Measurements from ENCODE around the gene ZNF334.

Gene ZNF334

GRCh38 chr20:46484954-46485353 is 28.4 kb downstream of the ZNF334 start:
- no peak for DNase-seq

- no peak for DNase-seq
Measured at GRCh38 chr20:46483879-46484278, 29.5 kb downstream of the ZNF334 start.

DNA sequence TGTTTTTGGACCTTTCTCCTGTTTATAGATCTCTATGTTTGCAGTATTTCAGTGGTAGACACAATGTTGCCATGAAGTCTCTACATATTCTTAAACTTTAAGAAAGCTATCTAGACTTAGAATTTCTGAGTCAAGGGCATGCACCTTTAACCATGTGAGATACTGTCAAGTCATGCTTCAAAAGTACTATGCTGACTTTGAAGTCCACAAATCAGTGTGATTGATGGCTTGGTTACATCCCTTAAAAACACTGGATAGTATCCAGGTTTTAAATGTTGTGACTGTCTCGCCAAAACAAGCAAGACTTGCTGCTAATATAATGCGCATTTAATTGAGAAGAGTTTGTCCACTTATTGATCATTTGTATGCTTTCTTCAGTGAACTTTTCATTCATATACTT is 30.5 kb downstream of the ZNF334 start:
- no peak for DNase-seq

- no peak for DNase-seq
Measured at GRCh38 chr20:46477640-46478039, 35.7 kb downstream of the ZNF334 start.

DNA sequence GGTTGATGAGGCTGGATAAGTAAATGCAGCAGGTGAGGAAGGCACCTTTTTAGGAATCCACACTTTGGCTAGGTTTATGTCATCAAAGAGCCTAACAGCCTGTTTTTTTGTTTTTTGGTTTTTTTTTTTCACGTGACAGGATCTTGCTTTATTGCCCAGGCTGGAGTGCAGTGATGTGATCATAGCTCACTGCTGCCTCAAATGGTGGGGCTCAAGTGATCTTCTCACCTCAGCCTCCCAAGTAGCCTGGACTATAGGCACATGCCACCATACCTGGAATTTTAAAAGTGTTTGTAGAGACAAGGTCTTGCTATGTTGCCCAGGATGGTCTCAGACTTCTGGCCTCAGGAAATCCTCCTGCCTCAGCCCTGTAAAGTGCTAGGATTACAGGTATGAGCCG is 36.1 kb downstream of the ZNF334 start:
- no peak for DNase-seq

DNA sequence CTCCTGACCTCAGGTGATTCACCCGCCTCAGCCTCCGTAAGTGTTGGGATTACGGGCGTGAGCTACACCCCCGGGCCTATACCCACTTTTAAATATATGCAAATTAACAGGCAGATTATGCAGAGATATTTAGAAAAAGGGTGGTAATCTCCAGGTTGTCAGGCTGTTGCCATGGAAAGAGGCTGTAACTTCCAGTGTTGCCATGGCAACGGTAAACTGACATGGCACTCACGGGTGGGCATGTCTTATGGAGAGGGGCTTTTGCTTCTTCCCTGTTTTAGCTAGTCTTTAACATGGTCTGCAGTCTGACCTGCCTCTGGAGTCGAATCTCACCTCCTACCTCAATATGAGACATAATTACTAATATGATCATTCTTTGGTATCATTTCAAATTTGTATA is 44.9 kb downstream of the ZNF334 start:
- DNase-seq: no peak

GRCh38 chr20:46464451-46464850 is 48.9 kb downstream of the ZNF334 start:
- no peak for DNase-seq

DNA sequence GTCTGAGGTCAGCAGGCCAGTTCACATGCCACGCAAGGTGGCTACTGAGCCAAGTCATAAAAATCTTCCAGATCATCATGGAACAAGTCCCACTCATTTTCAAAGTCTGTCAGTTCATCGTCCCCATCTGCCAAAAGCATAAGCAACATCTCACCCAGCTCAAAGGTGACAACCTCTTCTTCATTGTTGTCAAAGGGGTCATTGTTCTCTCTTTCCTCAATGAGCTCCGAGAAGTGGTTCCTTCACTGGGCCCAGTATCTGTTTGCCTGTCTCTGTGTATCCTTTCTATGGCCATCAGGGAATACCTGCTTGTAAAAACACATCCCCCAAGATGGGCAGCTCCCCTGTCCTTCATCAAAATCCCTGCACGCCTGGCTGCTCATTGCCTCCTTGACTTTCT is 49.5 kb downstream of the ZNF334 start:
- no peak for DNase-seq

DNA sequence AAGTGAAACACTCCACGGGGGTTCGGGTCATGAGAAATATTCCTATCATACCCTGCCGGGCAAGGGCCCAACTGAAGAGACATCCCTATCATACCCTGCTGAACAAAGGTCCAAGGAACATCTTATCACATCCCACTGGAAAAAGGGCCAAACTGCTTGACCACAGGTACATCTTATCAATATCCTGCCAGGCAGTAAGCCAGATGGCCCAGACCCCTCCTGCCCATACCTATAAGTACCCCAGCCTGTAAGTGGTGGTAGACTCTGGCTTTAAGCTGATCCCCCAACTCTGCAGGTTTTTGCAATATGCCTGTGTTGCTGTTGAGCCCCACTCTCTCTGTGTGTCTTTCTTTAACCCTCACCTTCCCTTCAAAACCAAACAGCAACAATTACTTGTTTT is 51.6 kb downstream of the ZNF334 start:
- DNase-seq: no peak

DNA sequence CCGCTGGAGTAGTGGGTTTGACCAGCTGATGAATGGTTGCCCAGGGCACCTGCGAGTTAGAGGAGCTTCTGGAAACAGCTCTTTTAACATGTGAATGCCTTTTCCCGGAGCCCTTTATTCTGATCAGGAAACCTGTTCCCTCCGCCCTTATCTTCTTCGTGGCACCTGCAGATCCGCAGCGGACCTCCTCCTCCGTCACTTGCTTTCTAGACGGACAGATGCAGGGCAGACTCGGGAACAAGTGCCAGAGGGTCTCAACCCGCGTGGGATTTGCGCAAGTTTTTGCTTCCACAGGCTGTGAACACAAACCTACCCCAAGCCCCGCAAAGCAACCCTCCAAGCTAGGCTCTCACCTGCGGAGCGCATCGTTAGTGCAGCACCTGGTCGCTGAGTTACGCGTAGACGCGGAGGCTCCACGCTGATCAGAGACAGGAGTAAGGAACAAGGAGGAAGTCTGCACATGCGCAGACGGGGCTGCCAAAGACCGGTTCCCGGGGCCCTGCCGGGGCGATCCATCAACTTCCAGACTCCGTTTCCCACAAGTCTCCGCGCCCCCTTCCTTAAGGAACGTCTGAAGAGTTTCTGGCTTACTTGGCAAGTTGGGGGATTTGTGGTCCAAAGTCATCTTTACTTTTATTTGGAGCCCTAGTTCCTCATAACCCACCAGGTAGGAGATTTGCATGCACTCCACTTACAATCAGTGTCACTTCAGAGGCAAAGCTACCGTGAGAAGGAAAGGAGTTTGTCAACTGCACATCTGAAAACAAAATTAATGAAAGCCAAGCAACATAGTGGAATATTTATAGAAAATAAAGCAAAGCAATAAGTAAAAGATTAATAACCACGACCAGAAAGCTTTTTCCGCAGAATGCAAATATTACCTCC is 54.3 kb downstream of the ZNF334 start:
- DNase-seq: no peak

GRCh38 chr20:46456255-46457028 is 56.9 kb downstream of the ZNF334 start:
- DNase-seq: no peak

DNA sequence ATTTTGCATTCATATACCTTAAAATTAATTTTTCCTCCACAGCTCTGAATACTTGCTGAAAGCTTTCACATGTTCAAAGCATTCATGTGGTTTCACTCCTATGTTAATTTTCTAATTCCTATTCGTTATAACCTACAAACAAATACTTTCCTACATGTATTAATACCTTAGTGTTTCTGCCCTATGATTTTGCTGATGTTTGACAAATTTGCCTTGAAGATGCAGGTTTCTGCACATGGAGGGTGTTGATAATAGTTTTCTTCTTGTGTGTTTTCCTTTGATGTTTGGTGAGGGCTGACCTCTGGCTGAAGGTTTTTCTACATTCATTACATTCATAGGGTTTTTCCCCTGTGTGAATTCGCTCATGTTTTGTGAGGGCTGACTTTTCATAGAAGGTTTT is 57.6 kb downstream of the ZNF334 start:
- DNase-seq: no peak
